HepG2 (cell line): Measurements from ENCODE around the gene DNAJC4. TPM values are rescaled to one million over a fixed set of nuclear protein-coding genes. Genes with fewer than 3 reads are reported as not detected.

ENCODE experiments used
- CHCHD3 ChIP-seq: sonication (generic); formaldehyde crosslinking; IDR thresholded peaks from 2 replicates; pipeline ENCODE4 v1.8.0; 2022; ENCODE audit warnings: mild to moderate bottlenecking, missing genetic modification reagents, moderate library complexity
- ERF ChIP-seq: IDR thresholded peaks from 2 replicates; pipeline ENCODE4 v1.6.1; 2018; ENCODE audit warnings: missing biosample characterization, missing genetic modification reagents
- FOXK1 ChIP-seq: sonication (generic); formaldehyde crosslinking; IDR thresholded peaks from 2 replicates; pipeline ENCODE4 v1.4.0; 2020; ENCODE audit warnings: low read depth, missing genetic modification reagents, borderline replicate concordance
- POLR2A ChIP-seq, 2 experiments: IDR thresholded peaks; 2 replicates each; pipeline ENCODE4 v1.6.1; 2011; ENCODE audit warnings: low read depth in 2 of 2, low read length in 2 of 2, mild to moderate bottlenecking in 1 of 2, moderate library complexity in 1 of 2; ENCODE audit not compliant: insufficient read depth in 1 of 2
- POLR2AphosphoS5 ChIP-seq: IDR thresholded peaks from 2 replicates; pipeline ENCODE4 v1.6.1; 2012; ENCODE audit warnings: low read depth, low read length
- POLR2G ChIP-seq: fragments of 200-400 bp; formaldehyde crosslinking; IDR thresholded peaks from 2 replicates; pipeline ENCODE4 v1.6.1; 2018; ENCODE audit warnings: mild to moderate bottlenecking, low read depth, low read length, moderate library complexity
- SP1 ChIP-seq, 2 experiments: fragments of 450-650 bp in 1 of 2; sonication (generic) in 1 of 2; formaldehyde crosslinking in 1 of 2; IDR thresholded peaks; 2 replicates each; pipeline versions ENCODE4 v1.4.0 to v1.6.1; 2016 to 2020; ENCODE audit warnings: missing genetic modification reagents in 1 of 2
- TAF15 ChIP-seq: fragments of 200-400 bp; formaldehyde crosslinking; IDR thresholded peaks from one replicate; pipeline ENCODE4 v1.6.1; 2018; ENCODE audit warnings: mild to moderate bottlenecking, low read depth, low read length; ENCODE audit not compliant: poor library complexity, severe bottlenecking
- TEAD2 ChIP-seq: sonication (generic); formaldehyde crosslinking; IDR thresholded peaks from 2 replicates; pipeline ENCODE4 v1.9.0; 2021; ENCODE audit warnings: missing genetic modification reagents
- ZFY ChIP-seq: sonication (generic); formaldehyde crosslinking; IDR thresholded peaks from 2 replicates; pipeline ENCODE4 v1.4.0; 2020; ENCODE audit warnings: missing genetic modification reagents
- ZNF232 ChIP-seq: sonication (generic); formaldehyde crosslinking; IDR thresholded peaks from 2 replicates; pipeline ENCODE4 v1.4.0; 2020; ENCODE audit warnings: missing genetic modification reagents, borderline replicate concordance
- ZNF263 ChIP-seq: sonication (generic); formaldehyde crosslinking; IDR thresholded peaks from 2 replicates; pipeline ENCODE4 v1.4.0; 2020; ENCODE audit warnings: missing genetic modification reagents
- ZNF629 ChIP-seq: sonication (generic); formaldehyde crosslinking; conservative IDR thresholded peaks from 2 replicates; pipeline ENCODE4 v1.5.0; 2020; ENCODE audit warnings: missing genetic modification reagents
- ZNF652 ChIP-seq: IDR thresholded peaks from 2 replicates; pipeline ENCODE4 v1.6.1; 2016; ENCODE audit warnings: low read depth, borderline replicate concordance
- polyA plus RNA-seq, 8 experiments: library from polyadenylated mRNA; depleted of rRNA in 3 of 8; stranded (reverse) in 7 of 8; unstranded in 1 of 8; fragments of >200 nt; fragmentation: Illumina TruSeq in 4 of 8; extraction: Trizol in 4 of 8; gene quantifications; 2 replicates each; pipeline versions ENCODE4 v1.2.1 to v1.2.3, GENCODE V29; 2011 to 2016; ENCODE audit warnings: low read depth in 4 of 8, missing spikeins in 1 of 8, mixed read lengths in 1 of 8; ENCODE audit not compliant: insufficient read depth in 1 of 8
- total RNA-seq, 5 experiments: library from RNA; depleted of rRNA; stranded (reverse); fragments of >200 nt; fragmentation: Illumina TruSeq; extraction: Trizol; gene quantifications; 2 replicates each; pipeline ENCODE4 v1.2.3, GENCODE V29; 2016; ENCODE audit warnings: low read depth in 1 of 5
- TF ChIP-seq, protein P1 (sequence below): sonication (generic); formaldehyde crosslinking; IDR thresholded peaks from 2 replicates; pipeline ENCODE4 v1.5.0; 2020; ENCODE audit warnings: mild to moderate bottlenecking, missing genetic modification reagents
- TF ChIP-seq, protein P2 (sequence below): sonication (generic); formaldehyde crosslinking; IDR thresholded peaks from 2 replicates; pipeline ENCODE4 v1.9.0; 2021; ENCODE audit warnings: missing genetic modification reagents, borderline replicate concordance
- TF ChIP-seq, protein P3 (sequence below): sonication (generic); formaldehyde crosslinking; IDR thresholded peaks from 2 replicates; pipeline ENCODE4 v1.4.0; 2020; ENCODE audit warnings: missing genetic modification reagents
- TF ChIP-seq, protein P4 (sequence below): sonication (generic); formaldehyde crosslinking; IDR thresholded peaks from 2 replicates; pipeline ENCODE4 v1.4.0; 2020; ENCODE audit warnings: missing genetic modification reagents
- TF ChIP-seq, protein P5 (sequence below): sonication (generic); formaldehyde crosslinking; IDR thresholded peaks from 2 replicates; pipeline ENCODE4 v1.5.1; 2020; ENCODE audit warnings: missing genetic modification reagents, mild to moderate bottlenecking, borderline replicate concordance

Gene DNAJC4
- total and polyA plus RNA-seq, 2 of the 13 experiments (the other 11 are each of a cell fraction or from before 2014, with no cell fraction given), result 10.3 to 60.8 TPM

DNA sequence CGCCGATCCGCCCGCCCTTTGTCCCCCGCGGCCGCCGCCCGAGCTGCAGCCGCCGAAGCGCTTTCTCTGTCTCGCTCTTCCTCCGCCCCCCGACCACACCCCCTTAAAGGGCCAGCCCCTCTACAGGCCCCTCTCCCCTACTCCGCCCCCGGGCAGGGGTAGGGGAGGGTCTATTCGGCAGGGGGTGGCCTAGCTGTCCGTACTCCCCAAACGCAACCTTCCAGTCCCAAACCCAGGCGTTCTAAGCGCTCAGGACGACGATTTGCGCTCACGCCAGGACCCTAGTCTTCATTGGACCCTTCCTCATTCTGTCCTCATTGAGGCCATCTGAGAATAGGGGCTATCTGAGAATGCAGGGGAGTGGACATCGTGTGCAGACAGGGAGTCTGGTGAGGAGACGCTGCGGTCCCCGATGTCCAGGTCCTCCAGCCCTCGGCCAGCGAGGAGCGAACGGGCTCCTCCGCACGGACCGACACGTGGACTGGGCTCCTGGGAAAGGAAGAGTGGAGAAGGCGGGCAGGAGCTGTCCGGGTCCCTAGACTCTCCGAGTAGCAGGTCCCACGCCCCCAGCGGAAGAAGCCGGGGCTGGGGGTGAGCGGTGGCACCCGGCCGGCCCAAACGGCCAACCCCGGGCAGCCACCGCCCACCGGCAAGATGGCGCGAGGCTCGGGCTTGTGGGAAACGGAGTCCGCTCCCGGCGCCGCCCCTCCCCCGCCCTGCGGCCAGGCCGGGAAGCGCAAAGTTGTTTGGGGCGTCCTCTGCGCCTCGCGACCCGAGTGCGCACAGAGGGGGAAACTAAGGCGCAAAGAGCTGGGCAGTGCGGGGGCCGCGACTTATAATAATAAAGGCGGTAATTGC, 16.8 kb downstream of the DNAJC4 start, which contains the start of gene PPP1R14B (continued):
- TF ChIP-seq, protein P1, sequence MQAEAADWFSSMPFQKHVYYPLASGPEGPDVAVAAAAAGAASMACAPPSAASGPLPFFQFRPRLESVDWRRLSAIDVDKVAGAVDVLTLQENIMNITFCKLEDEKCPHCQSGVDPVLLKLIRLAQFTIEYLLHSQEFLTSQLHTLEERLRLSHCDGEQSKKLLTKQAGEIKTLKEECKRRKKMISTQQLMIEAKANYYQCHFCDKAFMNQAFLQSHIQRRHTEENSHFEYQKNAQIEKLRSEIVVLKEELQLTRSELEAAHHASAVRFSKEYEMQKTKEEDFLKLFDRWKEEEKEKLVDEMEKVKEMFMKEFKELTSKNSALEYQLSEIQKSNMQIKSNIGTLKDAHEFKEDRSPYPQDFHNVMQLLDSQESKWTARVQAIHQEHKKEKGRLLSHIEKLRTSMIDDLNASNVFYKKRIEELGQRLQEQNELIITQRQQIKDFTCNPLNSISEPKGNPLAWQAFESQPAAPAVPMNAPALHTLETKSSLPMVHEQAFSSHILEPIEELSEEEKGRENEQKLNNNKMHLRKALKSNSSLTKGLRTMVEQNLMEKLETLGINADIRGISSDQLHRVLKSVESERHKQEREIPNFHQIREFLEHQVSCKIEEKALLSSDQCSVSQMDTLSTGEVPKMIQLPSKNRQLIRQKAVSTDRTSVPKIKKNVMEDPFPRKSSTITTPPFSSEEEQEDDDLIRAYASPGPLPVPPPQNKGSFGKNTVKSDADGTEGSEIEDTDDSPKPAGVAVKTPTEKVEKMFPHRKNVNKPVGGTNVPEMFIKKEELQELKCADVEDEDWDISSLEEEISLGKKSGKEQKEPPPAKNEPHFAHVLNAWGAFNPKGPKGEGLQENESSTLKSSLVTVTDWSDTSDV (CRISPR knock-in tag), result no peak
- TF ChIP-seq ERF (CRISPR knock-in tag), result no peak; the same call in 1 of the 2 replicates
- TF ChIP-seq ZFY (CRISPR knock-in tag), result peak; percentile 77
- TF ChIP-seq ZNF232 (CRISPR knock-in tag), result no peak
- TF ChIP-seq ZNF263, result peak; percentile 62
- peak; percentile 60 for TF ChIP-seq POLR2AphosphoS5
- peak; percentile 94; the same call in 1 of the 2 replicates for TF ChIP-seq CHCHD3 (CRISPR knock-in tag)
- TF ChIP-seq, protein P2, sequence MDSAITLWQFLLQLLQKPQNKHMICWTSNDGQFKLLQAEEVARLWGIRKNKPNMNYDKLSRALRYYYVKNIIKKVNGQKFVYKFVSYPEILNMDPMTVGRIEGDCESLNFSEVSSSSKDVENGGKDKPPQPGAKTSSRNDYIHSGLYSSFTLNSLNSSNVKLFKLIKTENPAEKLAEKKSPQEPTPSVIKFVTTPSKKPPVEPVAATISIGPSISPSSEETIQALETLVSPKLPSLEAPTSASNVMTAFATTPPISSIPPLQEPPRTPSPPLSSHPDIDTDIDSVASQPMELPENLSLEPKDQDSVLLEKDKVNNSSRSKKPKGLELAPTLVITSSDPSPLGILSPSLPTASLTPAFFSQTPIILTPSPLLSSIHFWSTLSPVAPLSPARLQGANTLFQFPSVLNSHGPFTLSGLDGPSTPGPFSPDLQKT (CRISPR knock-in tag), result no peak
- 0 out of 2 replicates have a peak, but pooled peaks have one; percentile 25 for TF ChIP-seq ZNF652
- TF ChIP-seq, protein P3, sequence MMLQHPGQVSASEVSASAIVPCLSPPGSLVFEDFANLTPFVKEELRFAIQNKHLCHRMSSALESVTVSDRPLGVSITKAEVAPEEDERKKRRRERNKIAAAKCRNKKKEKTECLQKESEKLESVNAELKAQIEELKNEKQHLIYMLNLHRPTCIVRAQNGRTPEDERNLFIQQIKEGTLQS (CRISPR knock-in tag), result no peak
- no peak for TF ChIP-seq TEAD2 (CRISPR knock-in tag)
- TF ChIP-seq POLR2A (IDR thresholded peaks at IDR 0.05; ENCODE audit: insufficient read depth in 1 of 2, low read depth in 2 of 2, low read length in 2 of 2), result peak in 1 of 2 experiments; percentile 44; a peak in 1 of 4 replicates
- TF ChIP-seq ZNF629 (CRISPR knock-in tag), result peak; percentile 77
- peak; percentile 28; the same call in 1 of the 2 replicates for TF ChIP-seq FOXK1 (CRISPR knock-in tag)
- no peak for TF ChIP-seq TAF15
- no peak for TF ChIP-seq SP1 (IDR thresholded peaks at IDR 0.05)
- peak; percentile 46; the same call in 1 of the 2 replicates for TF ChIP-seq SP1 (CRISPR knock-in tag; IDR thresholded peaks at IDR 0.05)
- TF ChIP-seq, protein P4, sequence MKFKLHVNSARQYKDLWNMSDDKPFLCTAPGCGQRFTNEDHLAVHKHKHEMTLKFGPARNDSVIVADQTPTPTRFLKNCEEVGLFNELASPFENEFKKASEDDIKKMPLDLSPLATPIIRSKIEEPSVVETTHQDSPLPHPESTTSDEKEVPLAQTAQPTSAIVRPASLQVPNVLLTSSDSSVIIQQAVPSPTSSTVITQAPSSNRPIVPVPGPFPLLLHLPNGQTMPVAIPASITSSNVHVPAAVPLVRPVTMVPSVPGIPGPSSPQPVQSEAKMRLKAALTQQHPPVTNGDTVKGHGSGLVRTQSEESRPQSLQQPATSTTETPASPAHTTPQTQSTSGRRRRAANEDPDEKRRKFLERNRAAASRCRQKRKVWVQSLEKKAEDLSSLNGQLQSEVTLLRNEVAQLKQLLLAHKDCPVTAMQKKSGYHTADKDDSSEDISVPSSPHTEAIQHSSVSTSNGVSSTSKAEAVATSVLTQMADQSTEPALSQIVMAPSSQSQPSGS (CRISPR knock-in tag), result no peak
- TF ChIP-seq, protein P5, sequence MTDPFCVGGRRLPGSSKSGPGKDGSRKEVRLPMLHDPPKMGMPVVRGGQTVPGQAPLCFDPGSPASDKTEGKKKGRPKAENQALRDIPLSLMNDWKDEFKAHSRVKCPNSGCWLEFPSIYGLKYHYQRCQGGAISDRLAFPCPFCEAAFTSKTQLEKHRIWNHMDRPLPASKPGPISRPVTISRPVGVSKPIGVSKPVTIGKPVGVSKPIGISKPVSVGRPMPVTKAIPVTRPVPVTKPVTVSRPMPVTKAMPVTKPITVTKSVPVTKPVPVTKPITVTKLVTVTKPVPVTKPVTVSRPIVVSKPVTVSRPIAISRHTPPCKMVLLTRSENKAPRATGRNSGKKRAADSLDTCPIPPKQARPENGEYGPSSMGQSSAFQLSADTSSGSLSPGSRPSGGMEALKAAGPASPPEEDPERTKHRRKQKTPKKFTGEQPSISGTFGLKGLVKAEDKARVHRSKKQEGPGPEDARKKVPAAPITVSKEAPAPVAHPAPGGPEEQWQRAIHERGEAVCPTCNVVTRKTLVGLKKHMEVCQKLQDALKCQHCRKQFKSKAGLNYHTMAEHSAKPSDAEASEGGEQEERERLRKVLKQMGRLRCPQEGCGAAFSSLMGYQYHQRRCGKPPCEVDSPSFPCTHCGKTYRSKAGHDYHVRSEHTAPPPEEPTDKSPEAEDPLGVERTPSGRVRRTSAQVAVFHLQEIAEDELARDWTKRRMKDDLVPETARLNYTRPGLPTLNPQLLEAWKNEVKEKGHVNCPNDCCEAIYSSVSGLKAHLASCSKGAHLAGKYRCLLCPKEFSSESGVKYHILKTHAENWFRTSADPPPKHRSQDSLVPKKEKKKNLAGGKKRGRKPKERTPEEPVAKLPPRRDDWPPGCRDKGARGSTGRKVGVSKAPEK, result peak; percentile 41; the same call in 1 of the 2 replicates
- TF ChIP-seq POLR2G, result peak; percentile 78
